A549 (cell line): Measurements from ENCODE around the gene JMJD4.

ENCODE experiments used
- CTCF ChIP-seq: fragments of >200 bp; sonication (Bioruptor Twin); formaldehyde crosslinking; IDR thresholded peaks from 3 replicates; pipeline ENCODE4 v1.5.1; 2016
- EP300 ChIP-seq, 2 experiments: fragments of >200 bp; sonication (Bioruptor Twin); formaldehyde crosslinking; IDR thresholded peaks; 2 replicates in 1 of 2; 3 replicates in 1 of 2; pipeline ENCODE4 v1.6.1; 2016 to 2017
- MAX ChIP-seq: IDR thresholded peaks from 2 replicates; pipeline ENCODE4 v1.6.1; 2012
- RFX5 ChIP-seq: fragments of 450-650 bp; IDR thresholded peaks from 2 replicates; pipeline ENCODE4 v1.7.1; 2014; ENCODE audit warnings: antibody characterized with exemption, mild to moderate bottlenecking, moderate library complexity
- ZNF302 ChIP-seq: fragments of 250-450 bp; sonication (Bioruptor Pico); IDR thresholded peaks from 2 replicates; pipeline ENCODE4 v1.9.0; 2021; ENCODE audit warnings: inconsistent platforms, mild to moderate bottlenecking, moderate library complexity
- TF ChIP-seq, protein P1 (sequence below): fragments of 200-600 bp; sonication (generic); IDR thresholded peaks from 2 replicates; pipeline ENCODE4 v1.6.1; 2016; ENCODE audit warnings: antibody characterized with exemption, mild to moderate bottlenecking, moderate library complexity

- TF ChIP-seq CTCF, result no peak
- no peak for TF ChIP-seq EP300 (IDR thresholded peaks at IDR 0.05)
- TF ChIP-seq ZNF302 (CRISPR knock-in tag), result no peak
- no peak for TF ChIP-seq MAX
- TF ChIP-seq RFX5, result no peak
- TF ChIP-seq, protein P1, sequence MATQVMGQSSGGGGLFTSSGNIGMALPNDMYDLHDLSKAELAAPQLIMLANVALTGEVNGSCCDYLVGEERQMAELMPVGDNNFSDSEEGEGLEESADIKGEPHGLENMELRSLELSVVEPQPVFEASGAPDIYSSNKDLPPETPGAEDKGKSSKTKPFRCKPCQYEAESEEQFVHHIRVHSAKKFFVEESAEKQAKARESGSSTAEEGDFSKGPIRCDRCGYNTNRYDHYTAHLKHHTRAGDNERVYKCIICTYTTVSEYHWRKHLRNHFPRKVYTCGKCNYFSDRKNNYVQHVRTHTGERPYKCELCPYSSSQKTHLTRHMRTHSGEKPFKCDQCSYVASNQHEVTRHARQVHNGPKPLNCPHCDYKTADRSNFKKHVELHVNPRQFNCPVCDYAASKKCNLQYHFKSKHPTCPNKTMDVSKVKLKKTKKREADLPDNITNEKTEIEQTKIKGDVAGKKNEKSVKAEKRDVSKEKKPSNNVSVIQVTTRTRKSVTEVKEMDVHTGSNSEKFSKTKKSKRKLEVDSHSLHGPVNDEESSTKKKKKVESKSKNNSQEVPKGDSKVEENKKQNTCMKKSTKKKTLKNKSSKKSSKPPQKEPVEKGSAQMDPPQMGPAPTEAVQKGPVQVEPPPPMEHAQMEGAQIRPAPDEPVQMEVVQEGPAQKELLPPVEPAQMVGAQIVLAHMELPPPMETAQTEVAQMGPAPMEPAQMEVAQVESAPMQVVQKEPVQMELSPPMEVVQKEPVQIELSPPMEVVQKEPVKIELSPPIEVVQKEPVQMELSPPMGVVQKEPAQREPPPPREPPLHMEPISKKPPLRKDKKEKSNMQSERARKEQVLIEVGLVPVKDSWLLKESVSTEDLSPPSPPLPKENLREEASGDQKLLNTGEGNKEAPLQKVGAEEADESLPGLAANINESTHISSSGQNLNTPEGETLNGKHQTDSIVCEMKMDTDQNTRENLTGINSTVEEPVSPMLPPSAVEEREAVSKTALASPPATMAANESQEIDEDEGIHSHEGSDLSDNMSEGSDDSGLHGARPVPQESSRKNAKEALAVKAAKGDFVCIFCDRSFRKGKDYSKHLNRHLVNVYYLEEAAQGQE, result no peak
These were observed 36.7 kb upstream of the JMJD4 start for GRCh38 chr1:227771771-227772170.
